T-cell (primary cell): ENCODE data around the gene GLB1L3. TPM values are rescaled to one million over a fixed set of nuclear protein-coding genes. Genes with fewer than 3 reads are reported as not detected.

Experiments used
- ATAC-seq, 4 experiments: fragments of 200-7000 bp in 3 of 4; fragments of 150-1000 bp in 1 of 4; cut with Tn5 transposase; replicated peaks in 1 of 4; 1 replicate in 3 of 4; 2 replicates in 1 of 4; pipeline ENCODE4 v1.10.0; 2021; ENCODE audit warnings: moderate library complexity in 3 of 4, mild to moderate bottlenecking in 2 of 4, moderate number of reproducible peaks in 1 of 4
- CTCF ChIA-PET, 2 donors: fragments of 300-600 bp; sonication (Branson Sonifier 250); formaldehyde crosslinking; loops; one replicate each; lab custom pipeline; 2022; ENCODE audit warnings: antibody characterized with exemption in 2 of 2; lab: Charles Lee
- POLR2A ChIA-PET, 2 donors: fragments of 300-600 bp; sonication (Branson Sonifier 250); formaldehyde crosslinking; loops; one replicate each; lab custom pipeline; 2022; ENCODE audit warnings: antibody characterized with exemption in 2 of 2; lab: Charles Lee
- DNase-seq, 35 experiments: peaks; one replicate each; pipeline versions ENCODE4 v3.0.0 to v3.0.0-alpha.2; 2013 to 2023
- H3K27ac ChIP-seq: one replicate; pipeline ENCODE4 v1.5.1; 2013; ENCODE audit warnings: low read length
- H3K27me3 ChIP-seq, 2 experiments: replicated peaks in 1 of 2; 1 replicate in 1 of 2; 2 replicates in 1 of 2; pipeline versions ENCODE4 v1.6.1 to v1.7.0; 2013; ENCODE audit warnings: low read length in 1 of 2, mixed read lengths in 1 of 2; ENCODE audit not compliant: control insufficient read depth in 2 of 2, insufficient read depth in 2 of 2; ENCODE audit errors: extremely low read depth in 1 of 2
- H3K36me3 ChIP-seq, 2 donors: 1 replicate in 1 of 2; 2 replicates in 1 of 2; pipeline versions ENCODE4 v1.6.1 to v1.7.0; 2013; ENCODE audit warnings: low read length in 1 of 2; ENCODE audit not compliant: control insufficient read depth in 2 of 2, insufficient read depth in 1 of 2; ENCODE audit errors: extremely low read depth in 1 of 2
- H3K4me1 ChIP-seq, 2 experiments: 1 replicate in 1 of 2; 2 replicates in 1 of 2; pipeline versions ENCODE4 v1.6.1 to v1.7.0; 2013; ENCODE audit warnings: low read length in 2 of 2, mixed read lengths in 1 of 2; ENCODE audit not compliant: insufficient read depth in 2 of 2, control insufficient read depth in 1 of 2; ENCODE audit errors: extremely low read depth in 1 of 2
- H3K4me3 ChIP-seq, 2 donors: 1 replicate in 1 of 2; 2 replicates in 1 of 2; pipeline versions ENCODE4 v1.5.1 to v1.7.0; 2013; ENCODE audit warnings: mild to moderate bottlenecking in 2 of 2, low read length in 1 of 2, moderate library complexity in 1 of 2; ENCODE audit not compliant: control insufficient read depth in 1 of 2; ENCODE audit errors: extremely low read depth in 1 of 2
- H3K9me3 ChIP-seq: 2 replicates; pipeline ENCODE4 v1.7.0; 2013
- H3K27ac Mint-ChIP-seq, 2 donors: one replicate each; pipeline ENCODE4 v1.8.0; 2020 to 2021; ENCODE audit warnings: mild to moderate bottlenecking in 2 of 2, mixed read lengths in 2 of 2
- H3K27me3 Mint-ChIP-seq, 2 donors: one replicate each; pipeline ENCODE4 v1.8.0; 2021 to 2022; ENCODE audit warnings: mixed read lengths in 2 of 2
- H3K36me3 Mint-ChIP-seq: one replicate; pipeline ENCODE4 v1.8.0; 2021; ENCODE audit warnings: mixed read lengths
- H3K4me1 Mint-ChIP-seq, 3 donors: one replicate each; pipeline ENCODE4 v1.8.0; 2020 to 2022; ENCODE audit warnings: mixed read lengths in 3 of 3, mild to moderate bottlenecking in 1 of 3
- H3K4me3 Mint-ChIP-seq, 3 donors: one replicate each; pipeline ENCODE4 v1.8.0; 2020 to 2022; ENCODE audit warnings: mild to moderate bottlenecking in 3 of 3, mixed read lengths in 3 of 3, moderate library complexity in 3 of 3
- H3K9me3 Mint-ChIP-seq, 3 donors: one replicate each; pipeline ENCODE4 v1.8.0; 2020 to 2022; ENCODE audit warnings: mixed read lengths in 3 of 3
- WGBS: methylation state at CpG from one replicate; pipeline ENCODE4 v1.1.5; 2013; ENCODE audit warnings: missing lambda C conversion rate; ENCODE audit not compliant: insufficient coverage; 5-methylcytosine and 5-hydroxymethylcytosine counted together
- total RNA-seq, 35 experiments: library from RNA in 6 of 35; stranded (reverse) in 6 of 35; fragments of 120-200 nt in 1 of 35; gene quantifications; one replicate each; pipeline versions ENCODE4 v1.2.1 to v1.2.4 and lab custom pipeline; 2013 to 2026

The GLB1L3 gene
- total RNA-seq, 5 donors from 2014 or later (not counting 1 experiment from before 2014, with no cell fraction given), result 1.3 to 2.8 (median 1.9) TPM

GRCh38 chr11:134333312-134333711 lies 57.1 kb downstream of the GLB1L3 start:
- 94% methylated on average over 7 of the region's 7 CpGs for WGBS
- DNase-seq, result no peak
- Histone ChIP-seq H3K27ac (no peak overlapping the region), H3K36me3 (no peaks in the 10 kb centered on the region), H3K27me3 (peaks cover 19 to 20% of the 10 kb centered on the region in 2 experiments), H3K9me3 (no peaks in the 10 kb centered on the region), H3K4me1 (peaks cover 0 to 21% of the 10 kb centered on the region in 2 experiments), H3K4me3 (no peak overlapping the region)
- ATAC-seq, result no peak
- Mint-ChIP-seq H3K27ac (no peak overlapping the region), H3K4me1 (peaks cover 12 to 19% (median 16%) of the 10 kb centered on the region in 3 donors), H3K4me3 (peak overlapping the region; percentile 70 to 81 (median 76)), H3K9me3 (no peaks in the 10 kb centered on the region), H3K36me3 (no peaks in the 10 kb centered on the region), H3K27me3 (peaks cover 0 to 11% of the 10 kb centered on the region in 2 donors)
- POLR2A ChIA-PET, result no interaction called here
- CTCF ChIA-PET, result no interaction called here

GRCh38 chr11:134333946-134334345 lies 57.8 kb downstream of the GLB1L3 start:
- Histone ChIP-seq H3K4me3 (no peak overlapping the region), H3K36me3 (no peaks in the 10 kb centered on the region), H3K4me1 (peaks cover 0 to 21% of the 10 kb centered on the region in 2 experiments), H3K9me3 (no peaks in the 10 kb centered on the region), H3K27me3 (peaks cover 19 to 20% of the 10 kb centered on the region in 2 experiments), H3K27ac (no peak overlapping the region)
- Mint-ChIP-seq H3K9me3 (no peaks in the 10 kb centered on the region), H3K27ac (no peak overlapping the region), H3K27me3 (peaks cover 0 to 11% of the 10 kb centered on the region in 2 donors), H3K36me3 (no peaks in the 10 kb centered on the region), H3K4me3 (peak overlapping the region in 2 of 3 donors; percentile 39 to 81), H3K4me1 (peaks cover 12 to 19% (median 16%) of the 10 kb centered on the region in 3 donors)
- DNase-seq (no peak), ATAC-seq (no peak)
- ChIA-PET CTCF (no interaction called here), POLR2A (no interaction called here)
- 92% methylated on average over 2 of the region's 3 CpGs for WGBS

- Histone ChIP-seq H3K27ac (no peak overlapping the region), H3K9me3 (no peaks in the 10 kb centered on the region), H3K27me3 (peaks cover 19 to 20% of the 10 kb centered on the region in 2 experiments), H3K4me1 (peaks cover 0 to 21% of the 10 kb centered on the region in 2 experiments), H3K4me3 (no peak overlapping the region), H3K36me3 (no peaks in the 10 kb centered on the region)
- Mint-ChIP-seq H3K27me3 (peaks cover 0 to 11% of the 10 kb centered on the region in 2 donors), H3K4me3 (no peak overlapping the region), H3K36me3 (no peaks in the 10 kb centered on the region), H3K9me3 (no peaks in the 10 kb centered on the region), H3K4me1 (peaks cover 12 to 19% (median 16%) of the 10 kb centered on the region in 3 donors), H3K27ac (no peak overlapping the region)
- 89% methylated on average over 2 of the region's 10 CpGs for whole genome bisulfite sequencing
- CTCF ChIA-PET, result interaction anchor here (0.6 to 0.7 kb wide), 2 partner anchors 14 to 87 kb away, joined by 3 read pairs; no protein-coding TSS in a partner anchor
- POLR2A ChIA-PET, result no interaction called here
- ATAC-seq (no peak), DNase-seq (no peak)
These were observed 58.8 kb downstream of the GLB1L3 start for GRCh38 chr11:134334796-134335571.

- Histone ChIP-seq H3K27me3 (peaks cover 14% of the 10 kb centered on the region in 2 experiments), H3K36me3 (no peaks in the 10 kb centered on the region), H3K9me3 (no peaks in the 10 kb centered on the region), H3K4me1 (peaks cover 0 to 9% of the 10 kb centered on the region in 2 experiments), H3K27ac (no peak overlapping the region), H3K4me3 (no peak overlapping the region)
- H3K4me3 Mint-ChIP-seq, result no peak overlapping the region
- no peaks in the 10 kb centered on the region for H3K36me3 Mint-ChIP-seq
- 88% methylated on average over 4 of the region's 4 CpGs for WGBS
- ChIA-PET CTCF (no interaction called here), POLR2A (no interaction called here)
- H3K9me3 Mint-ChIP-seq, result no peaks in the 10 kb centered on the region
- H3K27me3 Mint-ChIP-seq, result peaks cover 0 to 11% of the 10 kb centered on the region in 2 donors
- no peak for DNase-seq
- peaks cover 2 to 9% (median 8%) of the 10 kb centered on the region in 3 donors for H3K4me1 Mint-ChIP-seq
- no peak for ATAC-seq
- H3K27ac Mint-ChIP-seq, result no peak overlapping the region
These were observed 60.9 kb downstream of the GLB1L3 start for GRCh38 chr11:134337051-134337450.

GRCh38 chr11:134338068-134338467 lies 61.9 kb downstream of the GLB1L3 start:
- Histone ChIP-seq H3K4me1 (no peaks in the 10 kb centered on the region), H3K4me3 (no peak overlapping the region), H3K36me3 (no peaks in the 10 kb centered on the region), H3K9me3 (no peaks in the 10 kb centered on the region), H3K27me3 (peaks cover 7 to 13% of the 10 kb centered on the region in 2 experiments), H3K27ac (no peak overlapping the region)
- peaks cover 0 to 9% of the 10 kb centered on the region in 2 donors for H3K27me3 Mint-ChIP-seq
- peaks cover 0 to 1% (median 1%) of the 10 kb centered on the region in 3 donors for H3K4me1 Mint-ChIP-seq
- H3K36me3 Mint-ChIP-seq, result no peaks in the 10 kb centered on the region
- no peak overlapping the region for H3K4me3 Mint-ChIP-seq
- ChIA-PET CTCF (no interaction called here), POLR2A (no interaction called here)
- WGBS, result 93% methylated on average over 15 of the region's 15 CpGs
- H3K9me3 Mint-ChIP-seq, result no peaks in the 10 kb centered on the region
- DNase-seq (no peak), ATAC-seq (no peak)
- H3K27ac Mint-ChIP-seq, result no peak overlapping the region

- ChIA-PET CTCF (no interaction called here), POLR2A (no interaction called here)
- Mint-ChIP-seq H3K27me3 (peaks cover 0 to 3% of the 10 kb centered on the region in 2 donors), H3K4me1 (no peaks in the 10 kb centered on the region), H3K9me3 (no peaks in the 10 kb centered on the region), H3K27ac (no peak overlapping the region), H3K4me3 (no peak overlapping the region), H3K36me3 (no peaks in the 10 kb centered on the region)
- H3K4me3 ChIP-seq, result no peak overlapping the region
- DNase-seq (no peak), ATAC-seq (no peak)
- H3K9me3 ChIP-seq, result no peaks in the 10 kb centered on the region
- 92% methylated on average over 7 of the region's 7 CpGs for WGBS
- no peak overlapping the region for H3K27ac ChIP-seq
- H3K27me3 ChIP-seq, result peaks cover 1 to 9% of the 10 kb centered on the region in 2 experiments
- H3K36me3 ChIP-seq, result no peaks in the 10 kb centered on the region
- H3K4me1 ChIP-seq, result no peaks in the 10 kb centered on the region
These were observed 62.5 kb downstream of the GLB1L3 start for GRCh38 chr11:134338654-134339053.
